B cell (primary cell): ENCODE data around the gene IMMP2L. TPM values are rescaled to one million over a fixed set of nuclear protein-coding genes. Genes with fewer than 3 reads are reported as not detected.
"Not testable (repeated sequence)": the region's sequence is repeated elsewhere in the genome, so short reads cannot be mapped to it uniquely, and the experiment has no call there.

Experiments
- ATAC-seq: fragments of 200-7000 bp; cut with Tn5 transposase; one replicate; pipeline ENCODE4 v1.10.0; 2021; ENCODE audit warnings: low read depth, mild to moderate bottlenecking, moderate number of reproducible peaks, moderate library complexity
- CTCF ChIA-PET: fragments of 350-600 bp; sonication (Branson Sonifier 250); formaldehyde crosslinking; loops from one replicate; lab custom pipeline; 2021; ENCODE audit warnings: antibody characterized with exemption, inconsistent platforms; lab: Charles Lee
- POLR2A ChIA-PET: fragments of 350-600 bp; sonication (Branson Sonifier 250); formaldehyde crosslinking; loops from one replicate; lab custom pipeline; 2021; ENCODE audit warnings: antibody characterized with exemption; lab: Charles Lee
- DNase-seq: peaks from one replicate; pipeline ENCODE4 v3.0.0; 2013
- H2AFZ ChIP-seq: 2 replicates; pipeline ENCODE4 v1.6.1; 2012; ENCODE audit warnings: mild to moderate bottlenecking, low read depth, low read length; ENCODE audit not compliant: insufficient read depth, poor library complexity, severe bottlenecking
- H3K27ac ChIP-seq, 2 donors: 1 replicate in 1 of 2; 2 replicates in 1 of 2; pipeline ENCODE4 v1.5.1; 2012 to 2013; ENCODE audit warnings: low read length in 2 of 2, mild to moderate bottlenecking in 2 of 2, moderate library complexity in 1 of 2
- H3K27me3 ChIP-seq, 4 experiments: fragments of 200-600 bp in 1 of 4; sonication (generic) in 1 of 4; replicated peaks in 1 of 4; 1 replicate in 2 of 4; 2 replicates in 2 of 4; pipeline versions ENCODE4 v1.6.1 to v1.7.0; 2013 to 2016; ENCODE audit warnings: low read length in 3 of 4, mild to moderate bottlenecking in 2 of 4, mixed read lengths in 1 of 4, moderate library complexity in 1 of 4; ENCODE audit not compliant: insufficient read depth in 4 of 4, control insufficient read depth in 3 of 4; ENCODE audit errors: control extremely low read depth in 1 of 4
- H3K36me3 ChIP-seq, 2 experiments: replicated peaks in 1 of 2; 1 replicate in 1 of 2; 2 replicates in 1 of 2; pipeline versions ENCODE4 v1.6.1 to v1.7.1; 2013; ENCODE audit warnings: low read length in 1 of 2; ENCODE audit not compliant: insufficient read depth in 2 of 2, control insufficient read depth in 1 of 2; ENCODE audit errors: control extremely low read depth in 1 of 2, extremely low read depth in 1 of 2
- H3K4me1 ChIP-seq, 2 donors: fragments of 200-600 bp in 1 of 2; sonication (generic) in 1 of 2; 1 replicate in 1 of 2; 2 replicates in 1 of 2; pipeline versions ENCODE4 v1.5.1 to v1.6.1; 2013 to 2017; ENCODE audit warnings: low read length in 2 of 2; ENCODE audit not compliant: control insufficient read depth in 2 of 2, insufficient read depth in 2 of 2
- H3K4me2 ChIP-seq: replicated peaks from 2 replicates; pipeline ENCODE3; 2012; ENCODE audit warnings: mild to moderate bottlenecking, low read depth, low read length; ENCODE audit not compliant: poor library complexity, severe bottlenecking
- H3K4me3 ChIP-seq, 5 experiments: fragments of 200-600 bp in 1 of 5; sonication (generic) in 1 of 5; 1 replicate in 3 of 5; 2 replicates in 2 of 5; pipeline versions ENCODE4 v1.5.1 to v1.7.0; 2011 to 2016; ENCODE audit warnings: low read length in 4 of 5, mild to moderate bottlenecking in 4 of 5, low read depth in 2 of 5, control low read depth in 1 of 5, moderate library complexity in 1 of 5; ENCODE audit not compliant: insufficient read depth in 1 of 5; ENCODE audit errors: control extremely low read depth in 1 of 5, extremely low read depth in 1 of 5
- H3K79me2 ChIP-seq: fragments of 200-600 bp; sonication (generic); one replicate; pipeline ENCODE4 v1.6.0; 2016; ENCODE audit warnings: low read length; ENCODE audit not compliant: control insufficient read depth, insufficient read depth
- H3K9ac ChIP-seq: fragments of 200-600 bp; sonication (generic); 2 replicates; pipeline ENCODE4 v1.6.1; 2017; ENCODE audit warnings: mild to moderate bottlenecking, low read length, moderate library complexity
- H3K9me3 ChIP-seq, 3 donors: one replicate each; pipeline versions ENCODE4 v1.6.1 to v1.7.1; 2013; ENCODE audit warnings: low read length in 2 of 3; ENCODE audit not compliant: control insufficient read depth in 2 of 3, insufficient read depth in 1 of 3; ENCODE audit errors: control extremely low read depth in 1 of 3
- H4K20me1 ChIP-seq: 2 replicates; pipeline ENCODE4 v1.6.0; 2012; ENCODE audit warnings: mild to moderate bottlenecking, low read length; ENCODE audit not compliant: insufficient read depth, control insufficient read depth, poor library complexity, severe bottlenecking
- H3K27ac Mint-ChIP-seq: one replicate; pipeline ENCODE4 v1.8.0; 2021; ENCODE audit warnings: mixed read lengths
- H3K27me3 Mint-ChIP-seq: one replicate; pipeline ENCODE4 v1.8.0; 2021; ENCODE audit warnings: mixed read lengths
- H3K4me1 Mint-ChIP-seq: one replicate; pipeline ENCODE4 v1.8.0; 2021; ENCODE audit warnings: mixed read lengths
- H3K4me3 Mint-ChIP-seq: one replicate; pipeline ENCODE4 v1.8.0; 2021; ENCODE audit warnings: mixed read lengths
- H3K9me3 Mint-ChIP-seq: one replicate; pipeline ENCODE4 v1.8.0; 2022; ENCODE audit warnings: mixed read lengths; ENCODE audit not compliant: insufficient read depth
- CTCF ChIP-seq: fragments of 200-600 bp; IDR thresholded peaks from one replicate; pipeline ENCODE4 v1.8.0; 2022; ENCODE audit warnings: antibody characterized with exemption, mild to moderate bottlenecking
- EZH2 ChIP-seq: IDR thresholded peaks from 2 replicates; pipeline ENCODE4 v1.6.1; 2012; ENCODE audit warnings: borderline replicate concordance, low read depth, mild to moderate bottlenecking, moderate library complexity, low read length; ENCODE audit not compliant: insufficient read depth, poor library complexity, severe bottlenecking
- WGBS: methylation state at CpG from one replicate; pipeline ENCODE4 v1.1.5; 2013; ENCODE audit warnings: missing lambda C conversion rate; ENCODE audit not compliant: insufficient coverage; 5-methylcytosine and 5-hydroxymethylcytosine counted together
- intact Hi-C: fragments of 100-400 bp; cut with micrococcal nuclease; formaldehyde crosslinking; loops from one replicate; pipeline ENCODE4 v1.10.0; 2022
- polyA plus RNA-seq: library from polyadenylated mRNA; depleted of rRNA; stranded (reverse); fragments of >200 nt; gene quantifications from 2 replicates; pipeline ENCODE4 v1.2.3, GENCODE V29; 2012
- total RNA-seq, 2 donors: library from RNA; stranded (reverse); fragments of 120-200 nt in 1 of 2; gene quantifications; 1 replicate in 1 of 2; 2 replicates in 1 of 2; pipeline versions ENCODE4 v1.2.3 to v1.2.4, GENCODE V29; 2013 to 2022

The IMMP2L gene
- total and polyA plus RNA-seq, 2 donors (not counting 1 experiment from before 2014, with no cell fraction given): 3.8 to 34.2 TPM

DNA sequence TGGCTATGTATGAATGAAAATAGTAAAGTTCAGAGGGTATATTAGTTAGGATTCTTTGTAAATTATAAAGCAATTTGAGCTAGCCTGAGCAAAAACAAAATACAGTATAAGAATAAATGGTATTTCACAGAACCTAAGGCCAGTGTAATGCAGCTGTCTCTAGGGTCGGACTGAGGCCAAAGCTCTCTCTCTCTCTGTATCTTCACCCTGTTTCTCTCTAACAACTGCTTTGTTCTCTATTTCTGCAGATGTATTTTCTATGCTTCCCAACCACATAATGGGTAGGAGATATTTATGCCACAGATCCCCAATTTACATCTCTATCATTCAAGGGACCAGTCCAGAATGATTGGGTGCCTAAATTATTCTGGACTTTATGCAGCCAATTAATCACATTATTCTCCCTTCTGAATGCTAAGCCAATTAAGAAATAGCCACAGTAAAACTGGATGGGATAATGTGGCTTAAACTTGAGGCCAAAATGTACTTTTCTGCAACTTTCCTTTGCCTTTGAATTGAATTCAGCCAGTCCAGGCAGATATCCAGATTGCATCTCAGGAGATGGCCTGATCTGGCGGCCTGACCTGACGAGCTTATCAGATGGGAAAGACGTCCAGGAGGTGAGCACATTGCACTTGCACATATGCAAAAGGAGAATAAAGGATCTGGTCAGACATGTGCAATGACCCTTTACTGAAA, 24.6 kb upstream of the IMMP2L start:
- Mint-ChIP-seq H3K4me3 (no peak overlapping the region), H3K27ac (no peak overlapping the region), H3K9me3 (no peaks in the 10 kb centered on the region), H3K27me3 (peaks cover 13% of the 10 kb centered on the region), H3K4me1 (no peaks in the 10 kb centered on the region)
- WGBS: 100% methylated on average over 1 of the region's 4 CpGs
- TF ChIP-seq CTCF (no peak), EZH2 (no peak)
- Histone ChIP-seq H3K9ac (no peak overlapping the region), H3K27ac (no peak overlapping the region), H3K36me3 (no peaks in the 10 kb centered on the region), H2AFZ (no peak overlapping the region), H3K4me1 (no peaks in the 10 kb centered on the region), H3K4me3 (no peak overlapping the region), H3K4me2 (no peak overlapping the region), H4K20me1 (no peaks in the 10 kb centered on the region), H3K9me3 (no peaks in the 10 kb centered on the region), H3K79me2 (no peaks in the 10 kb centered on the region), H3K27me3 (no peaks in the 10 kb centered on the region)
- ChIA-PET POLR2A (no interaction called here), CTCF (no interaction called here)
- ATAC-seq: no peak
- intact Hi-C loops: no loop called here
- DNase-seq: no peak

DNA sequence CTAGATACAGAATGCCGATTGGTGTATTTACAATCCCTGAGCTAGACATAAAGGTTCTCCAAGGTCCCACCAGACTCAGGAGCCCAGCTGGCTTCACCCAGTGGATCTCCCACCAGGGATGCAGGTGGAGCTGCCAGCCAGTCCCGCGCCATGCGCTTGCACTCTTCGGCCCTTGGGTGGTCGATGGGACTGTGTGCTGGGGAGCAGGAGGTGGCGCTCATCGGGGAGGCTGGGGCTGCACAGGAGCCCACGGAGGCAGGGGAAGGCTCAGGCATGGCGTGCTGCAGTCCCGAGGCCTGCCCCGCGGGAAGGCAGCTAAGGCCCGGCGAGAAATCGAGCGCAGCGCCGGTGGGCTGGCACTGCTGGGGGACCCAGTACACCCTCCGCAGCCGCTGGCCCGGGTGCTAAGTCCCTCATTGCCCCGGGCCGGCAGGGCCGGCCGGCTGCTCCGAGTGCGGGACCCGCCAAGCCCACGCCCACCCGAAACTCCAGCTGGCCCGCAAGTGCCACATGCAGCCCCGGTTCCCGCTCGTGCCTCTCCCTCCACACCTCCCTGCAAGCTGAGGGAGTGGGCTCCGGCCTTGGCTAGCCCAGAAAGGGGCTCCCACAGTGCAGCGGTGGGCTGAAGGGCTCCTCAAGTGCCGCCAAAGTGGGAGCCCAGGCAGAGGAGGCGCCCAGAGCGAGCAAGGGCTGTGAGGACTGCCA, 19.6 kb upstream of the IMMP2L start:
- 96% methylated on average over 23 of the region's 40 CpGs for WGBS
- H3K9ac ChIP-seq, H3K27ac Mint-ChIP-seq, H3K36me3 ChIP-seq, H3K27me3 Mint-ChIP-seq, DNase-seq, intact Hi-C loops, CTCF ChIA-PET, H3K27me3 ChIP-seq, H3K9me3 Mint-ChIP-seq, H2AFZ ChIP-seq, H3K27ac ChIP-seq, H3K79me2 ChIP-seq, H3K9me3 ChIP-seq, H3K4me2 ChIP-seq, H3K4me3 Mint-ChIP-seq, ATAC-seq, H3K4me1 ChIP-seq, POLR2A ChIA-PET, H4K20me1 ChIP-seq, H3K4me1 Mint-ChIP-seq, H3K4me3 ChIP-seq: not testable (repeated sequence)

DNA sequence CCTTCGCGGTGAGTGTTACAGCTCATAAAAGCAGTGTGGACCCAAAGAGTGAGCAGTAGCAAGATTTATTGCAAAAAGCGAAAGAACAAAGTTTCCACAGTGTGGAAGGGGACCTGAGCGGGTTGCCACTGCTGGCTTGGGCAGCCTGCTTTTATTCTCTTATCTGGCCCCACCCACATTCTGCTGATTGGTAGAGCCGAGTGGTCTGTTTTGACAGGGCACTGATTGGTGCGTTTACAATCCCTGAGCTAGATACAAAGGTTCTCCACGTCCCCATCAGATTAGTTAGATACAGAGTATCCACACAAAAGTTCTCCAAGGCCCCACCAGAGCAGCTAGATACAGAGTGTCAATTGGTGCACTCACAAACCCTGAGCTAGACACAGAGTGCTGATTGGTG, 18.9 kb upstream of the IMMP2L start:
- H2AFZ ChIP-seq, H4K20me1 ChIP-seq, intact Hi-C loops, ATAC-seq, H3K4me3 Mint-ChIP-seq, H3K79me2 ChIP-seq, DNase-seq, CTCF ChIA-PET, POLR2A ChIA-PET, H3K27me3 ChIP-seq, H3K9me3 ChIP-seq, H3K36me3 ChIP-seq, H3K27me3 Mint-ChIP-seq, H3K4me2 ChIP-seq, H3K27ac ChIP-seq, H3K4me1 Mint-ChIP-seq, H3K4me1 ChIP-seq, H3K4me3 ChIP-seq, H3K27ac Mint-ChIP-seq, H3K9ac ChIP-seq: not testable (repeated sequence)
- WGBS: no CpG with 5 or more reads among the region's 7 CpGs
- peaks cover 11% of the 10 kb centered on the region for H3K9me3 Mint-ChIP-seq
